Measurements from ENCODE around the gene CAPN3. TPM values are rescaled to one million over a fixed set of nuclear protein-coding genes. Genes with fewer than 3 reads are reported as not detected.

The CAPN3 gene
- total and polyA plus RNA-seq, 2 donors = 2.4 to 38.1 TPM

- H3K27ac ChIP-seq (ENCODE audit: low read depth in 1 of 2, low read length in 1 of 2) = no peak overlapping the region
- no peaks in the 10 kb centered on the region for H3K4me1 ChIP-seq (ENCODE audit: control insufficient read depth in 2 of 2, insufficient read depth in 2 of 2, low read length in 2 of 2)
- no peaks in the 10 kb centered on the region for H3K27me3 ChIP-seq (ENCODE audit: control insufficient read depth in 2 of 2, insufficient read depth in 1 of 2, low read length in 1 of 2)
- H3K36me3 ChIP-seq (ENCODE audit: control insufficient read depth in 2 of 2, insufficient read depth in 2 of 2, low read length in 1 of 2) = no peaks in the 10 kb centered on the region
- no peak overlapping the region for H3K4me3 ChIP-seq (ENCODE audit: low read length in 2 of 2)
- DNase-seq (ENCODE audit: low read depth in 6 of 9, low spot score in 9 of 9) = no peak
- H3K9me3 ChIP-seq (ENCODE audit: control insufficient read depth in 2 of 2, insufficient read depth in 1 of 2, low read length in 1 of 2) = no peaks in the 10 kb centered on the region
- WGBS = 98% methylated on average over 5 of the region's 5 CpGs
These were observed 1.3 kb downstream of the CAPN3 start for GRCh38 chr15:42360535-42361112.

- no peak overlapping the region for H3K4me3 ChIP-seq (ENCODE audit: low read length in 2 of 2)
- H3K36me3 ChIP-seq (ENCODE audit: control insufficient read depth in 2 of 2, insufficient read depth in 2 of 2, low read length in 1 of 2) = no peaks in the 10 kb centered on the region
- H3K9me3 ChIP-seq (ENCODE audit: control insufficient read depth in 2 of 2, insufficient read depth in 1 of 2, low read length in 1 of 2) = no peaks in the 10 kb centered on the region
- H3K4me1 ChIP-seq (ENCODE audit: control insufficient read depth in 2 of 2, insufficient read depth in 2 of 2, low read length in 2 of 2) = no peaks in the 10 kb centered on the region
- no peak overlapping the region for H3K27ac ChIP-seq (ENCODE audit: low read depth in 1 of 2, low read length in 1 of 2)
- H3K27me3 ChIP-seq (ENCODE audit: control insufficient read depth in 2 of 2, insufficient read depth in 1 of 2, low read length in 1 of 2) = no peaks in the 10 kb centered on the region
- WGBS = 97% methylated on average over 3 of the region's 3 CpGs
- no peak for DNase-seq (ENCODE audit: low read depth in 6 of 9, low spot score in 9 of 9)
These were observed 4.2 kb downstream of the CAPN3 start for GRCh38 chr15:42363487-42363886.

- DNase-seq (ENCODE audit: low read depth in 6 of 9, low spot score in 9 of 9) = no peak
- Histone ChIP-seq H3K4me3 (ENCODE audit: low read length in 2 of 2) (no peak overlapping the region), H3K27ac (ENCODE audit: low read depth in 1 of 2, low read length in 1 of 2) (no peak overlapping the region), H3K9me3 (ENCODE audit: control insufficient read depth in 2 of 2, insufficient read depth in 1 of 2, low read length in 1 of 2) (no peaks in the 10 kb centered on the region), H3K4me1 (ENCODE audit: control insufficient read depth in 2 of 2, insufficient read depth in 2 of 2, low read length in 2 of 2) (no peaks in the 10 kb centered on the region), H3K36me3 (ENCODE audit: control insufficient read depth in 2 of 2, insufficient read depth in 2 of 2, low read length in 1 of 2) (no peaks in the 10 kb centered on the region), H3K27me3 (ENCODE audit: control insufficient read depth in 2 of 2, insufficient read depth in 1 of 2, low read length in 1 of 2) (no peaks in the 10 kb centered on the region)
These were observed 4.6 kb downstream of the CAPN3 start for GRCh38 chr15:42363942-42364341.

GRCh38 chr15:42364529-42364928, 5.2 kb downstream of the CAPN3 start:
- Histone ChIP-seq H3K36me3 (ENCODE audit: control insufficient read depth in 2 of 2, insufficient read depth in 2 of 2, low read length in 1 of 2) (no peaks in the 10 kb centered on the region), H3K27ac (ENCODE audit: low read depth in 1 of 2, low read length in 1 of 2) (no peak overlapping the region), H3K27me3 (ENCODE audit: control insufficient read depth in 2 of 2, insufficient read depth in 1 of 2, low read length in 1 of 2) (no peaks in the 10 kb centered on the region), H3K9me3 (ENCODE audit: control insufficient read depth in 2 of 2, insufficient read depth in 1 of 2, low read length in 1 of 2) (no peaks in the 10 kb centered on the region), H3K4me1 (ENCODE audit: control insufficient read depth in 2 of 2, insufficient read depth in 2 of 2, low read length in 2 of 2) (no peaks in the 10 kb centered on the region), H3K4me3 (ENCODE audit: low read length in 2 of 2) (no peak overlapping the region)
- 85% methylated on average over 1 of the region's 1 CpG for WGBS
- no peak for DNase-seq (ENCODE audit: low read depth in 6 of 9, low spot score in 9 of 9)

DNA sequence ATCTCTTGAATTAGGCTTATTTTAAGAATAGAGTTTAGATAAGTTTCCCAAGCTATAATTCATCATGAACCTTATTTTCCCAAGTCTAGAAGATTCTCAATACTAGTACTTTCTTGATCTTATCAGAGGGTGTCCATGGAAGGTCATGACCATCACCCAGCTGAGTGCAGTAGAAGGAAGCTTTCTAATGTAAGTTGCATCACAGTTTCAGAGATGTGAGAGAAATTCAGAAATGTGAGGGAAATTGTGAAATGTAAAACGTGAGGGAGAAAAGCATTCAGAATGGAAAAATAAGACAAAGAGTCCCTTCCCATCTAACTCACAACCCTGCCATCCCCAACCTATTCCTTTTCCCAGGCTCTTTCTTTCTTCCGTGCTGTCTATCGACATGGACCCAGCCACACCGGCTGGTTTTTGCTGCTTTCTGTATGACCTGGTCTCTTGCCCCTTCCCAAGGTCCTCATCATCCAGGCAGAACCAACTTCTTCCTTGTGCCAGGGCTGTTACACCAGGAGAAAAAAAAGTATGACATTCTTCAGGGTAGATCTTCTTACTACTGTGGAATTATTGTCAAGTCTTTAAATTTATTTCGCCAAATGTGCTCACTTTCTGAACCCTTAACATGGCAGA, 6.7 kb downstream of the CAPN3 start:
- Histone ChIP-seq H3K4me1 (ENCODE audit: control insufficient read depth in 2 of 2, insufficient read depth in 2 of 2, low read length in 2 of 2) (no peaks in the 10 kb centered on the region), H3K27me3 (ENCODE audit: control insufficient read depth in 2 of 2, insufficient read depth in 1 of 2, low read length in 1 of 2) (no peaks in the 10 kb centered on the region), H3K36me3 (ENCODE audit: control insufficient read depth in 2 of 2, insufficient read depth in 2 of 2, low read length in 1 of 2) (no peaks in the 10 kb centered on the region), H3K9me3 (ENCODE audit: control insufficient read depth in 2 of 2, insufficient read depth in 1 of 2, low read length in 1 of 2) (no peaks in the 10 kb centered on the region), H3K4me3 (ENCODE audit: low read length in 2 of 2) (no peak overlapping the region), H3K27ac (ENCODE audit: low read depth in 1 of 2, low read length in 1 of 2) (no peak overlapping the region)
- WGBS = 97% methylated on average over 5 of the region's 5 CpGs
- DNase-seq (ENCODE audit: low read depth in 6 of 9, low spot score in 9 of 9) = no peak

- no peak overlapping the region for H3K27ac ChIP-seq (ENCODE audit: low read depth in 1 of 2, low read length in 1 of 2)
- WGBS = 98% methylated on average over 5 of the region's 5 CpGs
- H3K36me3 ChIP-seq (ENCODE audit: control insufficient read depth in 2 of 2, insufficient read depth in 2 of 2, low read length in 1 of 2) = no peaks in the 10 kb centered on the region
- no peaks in the 10 kb centered on the region for H3K9me3 ChIP-seq (ENCODE audit: control insufficient read depth in 2 of 2, insufficient read depth in 1 of 2, low read length in 1 of 2)
- no peak for DNase-seq (ENCODE audit: low read depth in 6 of 9, low spot score in 9 of 9)
- no peaks in the 10 kb centered on the region for H3K4me1 ChIP-seq (ENCODE audit: control insufficient read depth in 2 of 2, insufficient read depth in 2 of 2, low read length in 2 of 2)
- no peak overlapping the region for H3K4me3 ChIP-seq (ENCODE audit: low read length in 2 of 2)
- H3K27me3 ChIP-seq (ENCODE audit: control insufficient read depth in 2 of 2, insufficient read depth in 1 of 2, low read length in 1 of 2) = no peaks in the 10 kb centered on the region
These were observed 7.7 kb downstream of the CAPN3 start for GRCh38 chr15:42367041-42367440.

GRCh38 chr15:42368096-42368495, 8.8 kb downstream of the CAPN3 start:
- no peaks in the 10 kb centered on the region for H3K4me1 ChIP-seq (ENCODE audit: control insufficient read depth in 2 of 2, insufficient read depth in 2 of 2, low read length in 2 of 2)
- H3K27ac ChIP-seq (ENCODE audit: low read depth in 1 of 2, low read length in 1 of 2) = no peak overlapping the region
- no peaks in the 10 kb centered on the region for H3K36me3 ChIP-seq (ENCODE audit: control insufficient read depth in 2 of 2, insufficient read depth in 2 of 2, low read length in 1 of 2)
- no peaks in the 10 kb centered on the region for H3K9me3 ChIP-seq (ENCODE audit: control insufficient read depth in 2 of 2, insufficient read depth in 1 of 2, low read length in 1 of 2)
- no peaks in the 10 kb centered on the region for H3K27me3 ChIP-seq (ENCODE audit: control insufficient read depth in 2 of 2, insufficient read depth in 1 of 2, low read length in 1 of 2)
- WGBS = 95% methylated on average over 3 of the region's 3 CpGs
- no peak overlapping the region for H3K4me3 ChIP-seq (ENCODE audit: low read length in 2 of 2)
- no peak for DNase-seq (ENCODE audit: low read depth in 6 of 9, low spot score in 9 of 9)

GRCh38 chr15:42371096-42371495, 11.8 kb downstream of the CAPN3 start:
- Histone ChIP-seq H3K4me1 (ENCODE audit: control insufficient read depth in 2 of 2, insufficient read depth in 2 of 2, low read length in 2 of 2) (no peaks in the 10 kb centered on the region), H3K27ac (ENCODE audit: low read depth in 1 of 2, low read length in 1 of 2) (no peak overlapping the region), H3K36me3 (ENCODE audit: control insufficient read depth in 2 of 2, insufficient read depth in 2 of 2, low read length in 1 of 2) (no peaks in the 10 kb centered on the region), H3K4me3 (ENCODE audit: low read length in 2 of 2) (no peak overlapping the region), H3K27me3 (ENCODE audit: control insufficient read depth in 2 of 2, insufficient read depth in 1 of 2, low read length in 1 of 2) (no peaks in the 10 kb centered on the region), H3K9me3 (ENCODE audit: control insufficient read depth in 2 of 2, insufficient read depth in 1 of 2, low read length in 1 of 2) (no peaks in the 10 kb centered on the region)
- DNase-seq (ENCODE audit: low read depth in 6 of 9, low spot score in 9 of 9) = no peak
- WGBS = 92% methylated on average over 2 of the region's 2 CpGs

- 98% methylated on average over 1 of the region's 1 CpG for WGBS
- no peaks in the 10 kb centered on the region for H3K36me3 ChIP-seq (ENCODE audit: control insufficient read depth in 2 of 2, insufficient read depth in 2 of 2, low read length in 1 of 2)
- no peak for DNase-seq (ENCODE audit: low read depth in 6 of 9, low spot score in 9 of 9)
- no peak overlapping the region for H3K27ac ChIP-seq (ENCODE audit: low read depth in 1 of 2, low read length in 1 of 2)
- no peaks in the 10 kb centered on the region for H3K4me1 ChIP-seq (ENCODE audit: control insufficient read depth in 2 of 2, insufficient read depth in 2 of 2, low read length in 2 of 2)
- H3K4me3 ChIP-seq (ENCODE audit: low read length in 2 of 2) = no peak overlapping the region
- no peaks in the 10 kb centered on the region for H3K27me3 ChIP-seq (ENCODE audit: control insufficient read depth in 2 of 2, insufficient read depth in 1 of 2, low read length in 1 of 2)
- peaks cover 0 to 3% of the 10 kb centered on the region in 2 donors for H3K9me3 ChIP-seq (ENCODE audit: control insufficient read depth in 2 of 2, insufficient read depth in 1 of 2, low read length in 1 of 2)
These were observed 14.0 kb downstream of the CAPN3 start for GRCh38 chr15:42373274-42373673.

Data from thymus (tissue), 11 donors.